ENCODE results near the gene ALAS1.
"Not testable (repeated sequence)": the region's sequence is repeated elsewhere in the genome, so short reads cannot be mapped to it uniquely, and the experiment has no call there.

Gene ALAS1

DNA sequence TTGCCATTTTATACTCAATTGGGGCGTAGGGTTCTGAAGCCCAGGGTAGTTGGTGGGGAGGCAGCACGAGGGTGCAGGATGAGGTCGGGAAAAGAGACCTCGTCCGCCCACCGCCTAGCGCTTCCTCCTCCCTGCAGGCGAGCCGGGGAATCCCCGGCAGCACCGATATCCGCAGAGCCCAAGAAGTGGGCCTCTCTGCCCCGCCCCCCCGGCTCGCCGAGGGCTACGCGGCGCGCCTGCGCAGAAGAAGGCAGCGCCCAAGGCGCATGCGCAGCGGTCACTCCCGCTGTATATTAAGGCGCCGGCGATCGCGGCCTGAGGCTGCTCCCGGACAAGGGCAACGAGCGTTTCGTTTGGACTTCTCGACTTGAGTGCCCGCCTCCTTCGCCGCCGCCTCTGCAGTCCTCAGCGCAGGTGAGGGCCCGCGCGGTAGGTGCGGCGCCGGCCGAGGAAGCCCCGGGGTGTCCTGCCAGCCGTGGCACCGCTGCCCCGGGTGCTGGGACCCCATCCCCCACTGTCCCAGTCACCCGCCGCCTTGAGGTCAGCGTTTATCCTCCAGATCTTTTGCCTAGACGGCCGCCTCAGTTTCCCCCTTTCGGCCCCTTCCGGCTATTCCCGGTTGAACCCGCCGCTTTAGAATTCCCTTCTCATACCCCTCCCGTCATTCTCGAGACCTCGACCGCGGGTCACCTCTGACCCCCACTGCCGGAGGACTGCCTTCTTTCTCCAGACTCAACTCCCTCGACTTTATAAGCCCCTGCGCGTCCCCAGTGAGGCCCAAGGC is at the start of gene ALAS1:
ALAS1 (plus strand) TSS at position 319 of the 784 bp plus-strand sequence. CDS start 1,082 bp downstream, outside the sequence.
- peak; percentile 86 for DNase-seq

DNA sequence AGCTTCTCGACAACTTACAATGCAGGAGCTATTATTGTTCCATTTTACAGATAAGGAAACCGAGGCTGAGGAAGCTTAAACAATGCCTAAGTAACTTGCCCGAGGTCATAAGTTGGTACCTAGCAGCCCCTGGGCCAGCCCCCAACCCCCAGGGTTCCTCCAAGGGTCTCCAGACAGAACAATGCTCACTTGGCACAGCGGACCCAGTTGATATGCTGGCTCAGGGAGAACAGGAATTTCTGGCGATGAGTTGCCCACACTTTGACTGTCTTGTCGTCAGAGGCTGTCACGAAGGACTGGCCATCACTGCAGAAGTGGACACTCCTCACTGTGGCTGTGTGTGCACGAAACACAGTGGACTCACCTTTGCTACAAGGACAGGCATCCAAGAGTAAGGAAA is 48.9 kb upstream of the ALAS1 start:
- DNase-seq, result no peak

- DNase-seq, result no peak
Observed at GRCh38 chr3:52149726-52150125, 48.2 kb upstream of the ALAS1 start.

GRCh38 chr3:52150357-52150756 is 47.6 kb upstream of the ALAS1 start:
- no peak for DNase-seq

DNA sequence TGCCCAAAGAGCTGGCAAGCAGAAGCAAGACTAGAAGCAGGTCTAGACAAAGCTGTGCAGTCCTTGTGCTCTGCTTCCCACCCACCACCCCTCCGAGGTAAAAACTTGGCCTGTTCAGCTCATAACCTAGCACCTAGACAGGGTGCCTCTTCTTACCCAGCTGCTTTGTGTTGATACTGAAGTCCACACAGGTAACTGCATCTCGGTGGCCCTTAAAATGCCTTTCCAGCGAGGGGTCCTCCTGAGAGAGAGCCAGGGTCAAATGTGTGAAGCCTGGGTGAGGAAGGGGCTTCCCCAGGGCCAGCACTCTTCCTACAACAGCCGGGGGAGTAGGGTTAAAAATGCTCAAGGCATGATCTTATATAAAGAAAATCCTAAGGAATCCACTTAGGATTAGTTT is 47.1 kb upstream of the ALAS1 start:
- DNase-seq, result no peak

- DNase-seq, result not testable (repeated sequence)
Observed at GRCh38 chr3:52151991-52152390, 46.0 kb upstream of the ALAS1 start.

GRCh38 chr3:52153389-52154096 is 44.4 kb upstream of the ALAS1 start:
- peak; percentile 31 for DNase-seq

- DNase-seq, result peak; percentile 98
Observed at GRCh38 chr3:52154135-52155094, 43.5 kb upstream of the ALAS1 start, which contains the start of gene POC1A. POC1A (minus strand) TSS chr3:52154423; CDS start chr3:52154372, 51 bp downstream.

DNA sequence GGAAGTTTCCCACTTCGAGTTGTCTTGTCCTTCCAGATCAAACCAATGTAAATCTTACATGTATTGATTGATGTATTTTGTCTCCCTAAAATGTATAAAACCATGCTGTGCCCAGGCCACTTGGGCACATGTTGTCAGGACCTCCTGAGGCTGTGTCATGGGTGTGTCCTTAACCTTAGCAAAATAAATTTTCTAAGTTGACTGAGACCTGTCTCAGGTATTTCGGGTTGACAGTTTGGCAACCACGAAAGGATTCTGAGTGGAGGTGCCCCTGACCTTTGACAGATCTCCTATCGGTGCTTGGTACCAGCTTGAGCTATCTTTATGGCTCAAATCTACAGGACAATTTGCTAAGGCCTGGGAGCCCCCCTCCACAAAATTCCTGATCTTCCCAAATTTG is 42.0 kb upstream of the ALAS1 start:
- DNase-seq, result no peak

GRCh38 chr3:52159503-52159902 is 38.5 kb upstream of the ALAS1 start:
- no peak for DNase-seq

- DNase-seq, result no peak
Observed at GRCh38 chr3:52162250-52162872, 35.6 kb upstream of the ALAS1 start.

DNA sequence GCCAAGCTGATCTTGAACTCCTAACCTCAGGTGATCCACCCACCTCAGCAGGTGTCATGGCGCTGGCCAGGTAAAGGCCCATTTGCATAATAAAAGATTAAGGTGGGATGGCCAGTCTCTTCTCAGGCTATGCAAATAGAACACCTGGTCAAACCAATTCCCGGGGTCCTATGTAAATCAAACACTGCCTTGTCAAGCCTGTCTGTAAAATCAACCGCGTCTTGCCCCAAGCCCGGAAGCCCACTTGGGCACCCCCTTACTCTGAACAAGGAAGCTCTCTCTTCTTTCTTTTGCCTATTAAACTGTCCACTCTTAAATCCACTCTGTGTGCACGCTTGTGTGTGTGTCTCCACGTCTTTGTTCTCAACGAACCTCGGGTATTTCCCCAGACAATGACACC is 30.7 kb upstream of the ALAS1 start:
- no peak for DNase-seq

DNA sequence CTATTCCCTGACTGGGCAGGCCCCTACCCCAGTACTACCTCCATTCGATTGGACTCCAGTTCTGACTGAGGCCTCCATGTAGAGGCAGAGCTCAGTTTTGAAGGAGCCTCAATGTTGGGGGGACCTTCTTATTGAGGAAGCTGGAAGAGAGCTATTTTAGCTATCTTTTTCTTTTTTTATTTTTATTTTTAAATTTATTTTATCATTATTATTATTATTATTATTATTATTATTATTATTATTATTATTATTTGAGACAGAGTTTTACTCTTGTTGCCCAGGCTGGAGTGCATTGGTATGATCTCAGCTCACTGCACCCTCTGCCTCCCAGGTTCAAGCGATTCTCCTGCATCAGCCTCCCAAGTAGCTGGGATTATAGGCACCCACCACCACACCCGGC is 27.7 kb upstream of the ALAS1 start:
- DNase-seq, result not testable (repeated sequence)

GRCh38 chr3:52171514-52172261 is 26.3 kb upstream of the ALAS1 start:
- DNase-seq, result peak; percentile 26

- DNase-seq, result no peak
Observed at GRCh38 chr3:52172262-52172757, 25.6 kb upstream of the ALAS1 start.

DNA sequence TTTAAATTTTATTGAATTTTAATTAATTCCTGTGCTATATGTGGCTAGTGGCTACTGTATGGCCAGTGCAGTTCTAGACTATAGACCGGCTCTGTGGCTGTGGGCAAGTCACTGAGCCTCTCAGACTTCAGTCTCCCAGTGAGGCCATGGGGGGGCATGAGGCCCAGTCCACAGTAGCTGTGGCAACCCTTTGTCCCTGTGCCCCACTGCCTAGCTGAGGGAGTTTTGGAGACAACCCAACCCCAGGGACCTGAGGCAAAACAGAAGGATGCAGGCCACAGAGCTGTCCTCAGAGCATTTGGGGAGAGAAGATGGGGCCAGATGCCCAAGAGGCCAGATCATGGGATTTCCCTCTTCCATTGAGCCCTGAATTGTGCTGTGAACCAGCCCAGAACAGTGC is 24.9 kb upstream of the ALAS1 start:
- DNase-seq, result no peak

DNA sequence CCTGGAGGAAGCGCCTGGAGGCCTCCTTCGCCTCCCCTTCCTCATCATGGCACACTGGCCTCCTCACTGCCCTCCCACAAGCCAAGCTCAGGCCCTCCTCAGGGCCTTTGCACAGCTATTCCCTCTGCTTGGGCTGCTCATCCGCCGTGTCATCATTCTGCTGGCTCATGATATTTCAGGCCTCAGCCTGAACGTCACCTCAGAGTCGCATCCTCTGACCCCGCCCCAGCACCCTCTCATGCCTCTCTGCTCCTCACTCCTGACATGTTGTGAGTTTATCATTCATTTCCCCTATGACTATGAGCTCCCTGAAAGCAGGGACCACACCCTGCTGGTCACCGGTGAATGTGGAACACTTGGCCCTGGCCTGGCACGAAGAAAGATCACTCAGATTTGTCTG is 23.1 kb upstream of the ALAS1 start:
- DNase-seq, result no peak

GRCh38 chr3:52175416-52176179 is 22.4 kb upstream of the ALAS1 start:
- no peak for DNase-seq

DNA sequence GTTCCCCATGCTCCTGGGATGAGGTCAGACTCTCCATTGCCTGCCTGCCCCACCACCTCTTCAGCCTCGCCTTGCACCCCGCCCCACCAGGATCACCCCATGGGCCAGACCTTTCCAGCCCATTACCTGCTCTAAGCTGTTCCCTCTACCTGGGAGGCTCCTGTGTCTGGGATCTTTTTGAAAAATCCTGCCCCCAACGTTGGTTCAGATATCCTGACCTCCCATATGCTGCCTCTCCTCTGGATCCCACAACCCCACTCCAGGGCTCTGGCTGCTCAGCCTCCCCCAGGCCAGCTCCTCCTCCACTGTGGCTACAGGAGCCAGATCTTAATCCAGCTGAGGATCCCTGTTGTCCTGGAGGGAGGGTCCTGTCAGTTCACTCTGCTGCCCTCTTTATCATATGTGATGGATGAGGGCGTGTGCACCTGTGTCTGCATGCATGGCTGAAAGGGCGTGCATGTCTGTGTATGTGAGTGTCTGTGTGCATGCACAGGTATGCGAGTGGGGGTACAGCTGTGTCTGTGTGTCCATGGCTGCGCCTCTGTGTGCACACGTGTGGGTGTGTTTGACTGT is 21.7 kb upstream of the ALAS1 start:
- no peak for DNase-seq

DNA sequence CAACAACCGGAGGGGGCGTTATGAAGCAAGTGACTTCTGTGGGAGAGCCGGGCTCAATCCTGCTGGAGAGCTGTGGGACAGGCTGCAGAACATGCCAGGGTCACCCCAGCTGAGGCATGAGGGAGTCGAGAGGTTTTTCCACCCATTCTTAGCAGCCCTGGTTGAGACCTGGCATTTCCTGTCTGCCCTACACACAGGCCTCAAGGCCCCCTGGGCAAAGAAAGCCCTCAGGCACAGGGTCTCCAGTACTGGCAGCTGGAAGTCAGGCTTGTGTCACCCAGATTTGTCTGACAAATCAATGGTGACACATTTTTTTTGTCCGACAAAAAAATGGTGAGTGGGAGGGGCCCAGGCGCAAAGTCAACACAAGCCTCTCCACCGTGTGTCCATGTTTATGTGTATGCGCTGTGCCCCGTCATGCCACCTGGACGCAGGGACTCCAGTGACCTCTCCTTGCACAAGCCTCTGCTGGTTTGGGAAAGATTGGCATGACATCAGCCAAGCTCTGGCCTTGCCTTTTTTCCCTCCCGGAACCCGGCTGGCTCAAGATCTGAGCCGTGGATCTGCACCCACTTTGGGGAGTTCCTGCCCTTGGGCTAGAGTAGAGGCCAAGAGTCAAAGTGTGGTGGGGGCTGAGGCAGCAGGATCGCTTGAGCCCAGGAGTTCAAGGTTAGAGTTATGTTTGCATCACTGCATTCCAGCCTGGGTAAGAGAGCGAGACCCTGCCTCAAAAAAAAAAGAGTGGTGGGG is 20.8 kb upstream of the ALAS1 start:
- DNase-seq, result no peak
